Esophagus squamous epithelium (tissue), 5 donors: ENCODE results near the gene CHCHD3. TPM values are rescaled to one million over a fixed set of nuclear protein-coding genes. Genes with fewer than 3 reads are reported as not detected.
"Not testable (repeated sequence)": the region's sequence is repeated elsewhere in the genome, so short reads cannot be mapped to it uniquely, and the experiment has no call there.

Source experiments
- DNase-seq: peaks from one replicate; lab custom pipeline; 2025; lab: John Stamatoyannopoulos, UW
- H3K27ac ChIP-seq, 4 donors: fragments of 200-600 bp; sonication (generic); one replicate each; pipeline ENCODE4 v1.5.1; 2016 to 2019; ENCODE audit warnings: mild to moderate bottlenecking in 1 of 4
- H3K27me3 ChIP-seq, 4 donors: fragments of 200-600 bp; sonication (generic); 1 replicate in 3 of 4; 2 replicates in 1 of 4; pipeline versions ENCODE4 v1.5.1 to v1.6.0; 2017 to 2021; ENCODE audit warnings: antibody characterized with exemption in 1 of 4
- H3K36me3 ChIP-seq, 3 donors: fragments of 200-600 bp; sonication (generic); one replicate each; pipeline ENCODE4 v1.5.1; 2016 to 2019
- H3K4me1 ChIP-seq, 3 donors: fragments of 200-600 bp; sonication (generic); one replicate each; pipeline ENCODE4 v1.5.1; 2017 to 2019
- H3K4me3 ChIP-seq, 4 donors: fragments of 200-600 bp; sonication (generic); 1 replicate in 3 of 4; 2 replicates in 1 of 4; pipeline ENCODE4 v1.5.1; 2016 to 2019; ENCODE audit warnings: mild to moderate bottlenecking in 2 of 4, moderate library complexity in 1 of 4
- H3K9me3 ChIP-seq, 3 donors: fragments of 200-600 bp; sonication (generic); one replicate each; pipeline ENCODE4 v1.5.1; 2016 to 2019
- CTCF ChIP-seq, 6 experiments: fragments of 450-650 bp in 4 of 6; fragments of 200-600 bp in 2 of 6; sonication (generic) in 2 of 6; IDR thresholded peaks; one replicate each; pipeline ENCODE4 v1.5.1; 2016 to 2019; ENCODE audit warnings: antibody characterized with exemption in 6 of 6, mild to moderate bottlenecking in 4 of 6, moderate library complexity in 4 of 6
- POLR2A ChIP-seq, 4 donors: fragments of 450-650 bp; IDR thresholded peaks; one replicate each; pipeline ENCODE4 v1.6.1; 2017; ENCODE audit warnings: antibody characterized with exemption in 4 of 4, mild to moderate bottlenecking in 4 of 4, moderate library complexity in 3 of 4
- WGBS, 2 donors: methylation state at CpG; one replicate each; pipeline ENCODE4 v1.1.5; 2018; 5-methylcytosine and 5-hydroxymethylcytosine counted together
- intact Hi-C: fragments of 100-400 bp; cut with DNase I; formaldehyde crosslinking; loops from one replicate; pipeline ENCODE4 v1.15.0; 2022
- total RNA-seq, 4 donors: library from RNA; depleted of rRNA; stranded (reverse); fragments of >200 nt; gene quantifications; one replicate each; pipeline ENCODE4 v1.1.0, GENCODE V29; 2016
- donor health status: DM: yes; HTN: yes; CAD: no.

CHCHD3 gene
- total RNA-seq, 4 donors from 2014 or later: 36.8 to 55.0 (median 40.9) TPM

GRCh38 chr7:133040178-133040577 lies 41.7 kb downstream of the CHCHD3 start:
- no peak overlapping the region for H3K4me3 ChIP-seq
- WGBS, 2 donors: 100% methylated on average over 1 of the region's 1 CpG
- H3K27me3 ChIP-seq: no peaks in the 10 kb centered on the region
- intact Hi-C loops: no loop called here
- TF ChIP-seq POLR2A (IDR thresholded peaks at IDR 0.05) (no peak), CTCF (IDR thresholded peaks at IDR 0.05) (no peak)
- no peak overlapping the region for H3K27ac ChIP-seq
- no peak for DNase-seq
- H3K4me1 ChIP-seq: no peaks in the 10 kb centered on the region
- no peaks in the 10 kb centered on the region for H3K9me3 ChIP-seq
- H3K36me3 ChIP-seq: peaks cover 0 to 9% (median 0%) of the 10 kb centered on the region in 3 donors

- 94 to 95% methylated on average over 2 of the region's 2 CpGs for WGBS, 2 donors
- intact Hi-C loops: no loop called here
These were observed 42.3 kb downstream of the CHCHD3 start for GRCh38 chr7:133039614-133040013.

GRCh38 chr7:133036289-133036688 lies 45.6 kb downstream of the CHCHD3 start:
- H3K9me3 ChIP-seq: no peaks in the 10 kb centered on the region
- H3K27me3 ChIP-seq: no peaks in the 10 kb centered on the region
- no peaks in the 10 kb centered on the region for H3K4me1 ChIP-seq
- no peak overlapping the region for H3K4me3 ChIP-seq
- WGBS, 2 donors: 79 to 85% methylated on average over 1 of the region's 1 CpG
- H3K27ac ChIP-seq: no peak overlapping the region
- intact Hi-C loops: no loop called here
- no peak for DNase-seq
- TF ChIP-seq CTCF (IDR thresholded peaks at IDR 0.05) (no peak), POLR2A (IDR thresholded peaks at IDR 0.05) (no peak)
- H3K36me3 ChIP-seq: peaks cover 0 to 8% (median 0%) of the 10 kb centered on the region in 3 donors

More at GRCh38 chr7:133039614-133040013, 42.3 kb downstream of the CHCHD3 start:
- Histone ChIP-seq H3K27ac (no peak overlapping the region), H3K27me3 (no peaks in the 10 kb centered on the region), H3K4me1 (no peaks in the 10 kb centered on the region), H3K9me3 (no peaks in the 10 kb centered on the region), H3K4me3 (no peak overlapping the region), H3K36me3 (peaks cover 0 to 9% (median 0%) of the 10 kb centered on the region in 3 donors)
- no peak for DNase-seq
- TF ChIP-seq CTCF (IDR thresholded peaks at IDR 0.05): no peak
- no peak for TF ChIP-seq POLR2A (IDR thresholded peaks at IDR 0.05)

GRCh38 chr7:133035240-133035639 lies 46.6 kb downstream of the CHCHD3 start:
- H3K27ac ChIP-seq, H3K4me3 ChIP-seq, H3K9me3 ChIP-seq, DNase-seq, intact Hi-C loops, H3K36me3 ChIP-seq, H3K4me1 ChIP-seq, H3K27me3 ChIP-seq: not testable (repeated sequence)
- WGBS, 2 donors: 89 to 100% methylated on average over 5 to 8 of the region's 10 CpGs

- Histone ChIP-seq H3K4me3 (no peak overlapping the region), H3K27ac (no peak overlapping the region), H3K9me3 (no peaks in the 10 kb centered on the region), H3K36me3 (peaks cover 0 to 3% (median 0%) of the 10 kb centered on the region in 3 donors), H3K4me1 (no peaks in the 10 kb centered on the region), H3K27me3 (no peaks in the 10 kb centered on the region)
- intact Hi-C loops: no loop called here
- DNase-seq: no peak
- TF ChIP-seq POLR2A (IDR thresholded peaks at IDR 0.05) (no peak), CTCF (IDR thresholded peaks at IDR 0.05) (no peak)
These were observed 51.5 kb downstream of the CHCHD3 start for GRCh38 chr7:133030346-133030745.

- Histone ChIP-seq H3K4me3 (no peak overlapping the region), H3K36me3 (no peaks in the 10 kb centered on the region), H3K4me1 (no peaks in the 10 kb centered on the region), H3K9me3 (no peaks in the 10 kb centered on the region), H3K27me3 (no peaks in the 10 kb centered on the region), H3K27ac (no peak overlapping the region)
- 84 to 85% methylated on average over 4 of the region's 5 CpGs for WGBS, 2 donors
- intact Hi-C loops: no loop called here
- TF ChIP-seq POLR2A (IDR thresholded peaks at IDR 0.05): no peak
- no peak for TF ChIP-seq CTCF (IDR thresholded peaks at IDR 0.05)
- DNase-seq: no peak
These were observed 52.4 kb downstream of the CHCHD3 start for GRCh38 chr7:133029463-133029862.
